ENCODE results near the gene OR5K1.
A peak's percentile ranks its signal among the peaks of the same experiment; 100 is the strongest.

The OR5K1 gene

GRCh38 chr3:98514948-98515347 is 51.9 kb downstream of the OR5K1 start:
- no peak for DNase-seq

- no peak for DNase-seq
Measured at GRCh38 chr3:98518816-98519215, 55.8 kb downstream of the OR5K1 start.

DNA sequence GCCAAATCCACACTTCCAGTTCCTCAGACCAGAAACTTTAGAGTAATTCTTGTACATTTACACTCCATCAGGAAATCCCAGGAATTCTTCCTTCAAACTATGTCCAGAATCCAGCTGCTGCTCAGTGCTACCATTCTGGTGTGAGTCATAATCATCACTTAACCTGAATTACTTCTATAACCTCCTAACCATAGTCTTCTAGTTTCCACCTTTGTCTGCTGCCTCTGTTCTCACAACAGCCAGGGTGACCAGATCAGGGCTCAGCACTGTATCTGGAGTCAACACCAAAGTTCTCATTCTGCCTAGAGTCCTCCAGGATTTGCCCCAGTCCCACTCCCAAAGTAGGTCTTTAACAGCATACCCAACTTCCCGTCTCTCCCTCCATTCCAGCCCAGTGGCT is 56.4 kb downstream of the OR5K1 start:
- DNase-seq: peak; percentile 12

DNA sequence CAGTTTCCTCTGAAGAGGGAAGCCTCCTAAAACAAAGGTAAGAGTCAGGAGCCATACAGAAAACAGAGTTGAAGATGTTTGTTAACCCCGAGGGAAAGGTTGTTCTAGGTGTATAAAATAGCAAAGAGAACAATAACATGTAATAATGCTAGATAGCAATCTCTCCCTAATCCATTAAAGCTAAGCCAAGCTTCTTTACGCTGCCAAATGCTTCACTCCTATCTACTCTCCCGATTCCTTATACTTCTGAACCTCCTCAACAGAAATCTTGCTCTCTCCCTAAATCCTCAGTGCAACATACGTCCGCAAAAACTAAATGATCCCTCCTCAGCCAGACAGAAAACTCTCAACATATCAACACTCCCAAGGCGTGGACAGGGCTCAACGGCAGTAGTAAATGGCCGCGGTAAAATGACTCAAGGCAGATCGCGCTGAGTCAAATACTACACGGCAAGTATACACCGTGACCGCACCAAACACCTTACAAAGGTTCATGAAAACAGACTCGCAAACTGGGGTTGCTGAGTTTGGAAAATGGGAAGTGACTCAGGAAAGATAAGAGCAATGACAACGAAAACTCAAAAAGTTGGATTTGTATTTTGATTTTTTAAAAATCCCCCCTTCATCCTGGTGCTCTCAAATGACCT is 59.0 kb downstream of the OR5K1 start:
- DNase-seq: peak; percentile 46

All from fibroblast of skin of abdomen (primary cell).